ENCODE results near the gene RAB24.

RAB24 gene

DNA sequence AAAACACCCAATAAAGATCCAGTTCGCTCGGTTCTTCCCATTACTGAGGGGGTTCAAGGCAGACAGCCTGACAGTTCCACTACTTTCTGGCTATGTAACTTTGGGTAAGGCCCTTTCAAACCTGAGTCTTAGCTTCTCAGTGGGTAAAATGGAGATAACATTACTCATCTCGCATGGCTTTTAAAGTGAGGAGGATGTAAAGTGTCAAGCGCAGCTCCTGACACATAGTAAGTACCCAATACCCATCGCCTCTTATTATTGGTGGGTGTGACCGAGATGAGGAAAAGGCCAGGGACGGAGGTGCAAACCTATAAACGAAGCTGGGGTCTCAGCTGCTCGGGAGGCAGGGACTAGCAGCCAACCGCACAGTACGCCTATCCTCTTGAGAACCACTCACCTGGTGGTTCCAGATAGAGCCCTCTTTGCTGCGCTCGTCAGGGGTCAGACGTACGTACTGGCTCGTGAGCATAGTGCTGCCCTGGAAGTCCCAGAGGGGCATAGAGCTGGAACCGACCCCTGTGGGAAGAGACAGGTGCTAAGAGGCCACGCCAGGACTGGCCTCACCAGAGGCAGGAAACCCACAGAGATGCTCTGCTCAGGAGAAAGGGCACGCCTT, 47.4 kb upstream of the RAB24 start:
- Histone ChIP-seq H4K20me1 (ENCODE audit: insufficient read depth, low read length) (peaks cover 16% of the 10 kb centered on the region), H3K27ac (ENCODE audit: low read length) (peak overlapping the region; percentile 95), H2AFZ (ENCODE audit: low read depth, low read length) (peak overlapping the region; percentile 91)

DNA sequence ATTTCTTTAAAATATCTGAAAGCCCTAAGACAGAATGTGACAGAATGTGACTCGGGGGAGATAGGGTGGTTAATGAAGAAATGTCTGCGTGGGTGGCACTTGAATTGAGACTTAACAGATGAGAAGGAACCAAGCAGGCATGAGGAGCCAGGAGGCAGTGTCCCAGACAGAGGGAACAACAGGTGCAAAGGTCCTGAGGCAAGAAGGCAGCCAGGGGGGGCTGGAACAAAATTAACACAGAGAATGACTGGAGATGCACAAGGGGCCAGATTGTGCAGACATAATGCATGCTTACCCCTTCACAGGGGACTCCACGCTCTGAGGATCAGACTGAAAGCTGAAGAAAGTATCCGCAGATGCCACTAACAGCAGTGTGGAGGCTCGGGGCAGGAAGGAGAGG, 46.2 kb upstream of the RAB24 start:
- H3K36me3 ChIP-seq (ENCODE audit: insufficient read depth, low read length): peaks cover 40% of the 10 kb centered on the region
- no peaks in the 10 kb centered on the region for H3K9me3 ChIP-seq (ENCODE audit: insufficient read depth, low read length, severe bottlenecking)
- H2AFZ ChIP-seq (ENCODE audit: low read depth, low read length): no peak overlapping the region
- H3K79me2 ChIP-seq (ENCODE audit: insufficient read depth, low read length): peaks cover 64% of the 10 kb centered on the region
- peak overlapping the region; percentile 96 for H3K4me2 ChIP-seq (ENCODE audit: insufficient read depth, low read length)
- peaks cover 44% of the 10 kb centered on the region for H3K4me1 ChIP-seq (ENCODE audit: insufficient read depth, low read length)
- peak overlapping the region in 1 of 2 experiments; percentile 89; a peak in 2 of 4 replicates for H3K4me3 ChIP-seq (ENCODE audit: low read depth in 1 of 2, low read length in 2 of 2)
- no peak for DNase-seq
- H3K27ac ChIP-seq (ENCODE audit: low read length): no peak overlapping the region
- TF ChIP-seq EZH2 (IDR thresholded peaks at IDR 0.05; ENCODE audit: borderline replicate concordance, low read depth, low read length, severe bottlenecking): no peak
- TF ChIP-seq, protein P1, sequence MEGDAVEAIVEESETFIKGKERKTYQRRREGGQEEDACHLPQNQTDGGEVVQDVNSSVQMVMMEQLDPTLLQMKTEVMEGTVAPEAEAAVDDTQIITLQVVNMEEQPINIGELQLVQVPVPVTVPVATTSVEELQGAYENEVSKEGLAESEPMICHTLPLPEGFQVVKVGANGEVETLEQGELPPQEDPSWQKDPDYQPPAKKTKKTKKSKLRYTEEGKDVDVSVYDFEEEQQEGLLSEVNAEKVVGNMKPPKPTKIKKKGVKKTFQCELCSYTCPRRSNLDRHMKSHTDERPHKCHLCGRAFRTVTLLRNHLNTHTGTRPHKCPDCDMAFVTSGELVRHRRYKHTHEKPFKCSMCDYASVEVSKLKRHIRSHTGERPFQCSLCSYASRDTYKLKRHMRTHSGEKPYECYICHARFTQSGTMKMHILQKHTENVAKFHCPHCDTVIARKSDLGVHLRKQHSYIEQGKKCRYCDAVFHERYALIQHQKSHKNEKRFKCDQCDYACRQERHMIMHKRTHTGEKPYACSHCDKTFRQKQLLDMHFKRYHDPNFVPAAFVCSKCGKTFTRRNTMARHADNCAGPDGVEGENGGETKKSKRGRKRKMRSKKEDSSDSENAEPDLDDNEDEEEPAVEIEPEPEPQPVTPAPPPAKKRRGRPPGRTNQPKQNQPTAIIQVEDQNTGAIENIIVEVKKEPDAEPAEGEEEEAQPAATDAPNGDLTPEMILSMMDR (IDR thresholded peaks at IDR 0.05; ENCODE audit: borderline replicate concordance, extremely low read depth, low read length, poor library complexity, severe bottlenecking): no peak
- H4K20me1 ChIP-seq (ENCODE audit: insufficient read depth, low read length): peaks cover 19% of the 10 kb centered on the region
- H3K27me3 ChIP-seq (ENCODE audit: insufficient read depth, low read length, poor library complexity): no peaks in the 10 kb centered on the region
- ATAC-seq (ENCODE audit: insufficient read depth, low read depth): no peak
- peak overlapping the region; percentile 78 for H3K9ac ChIP-seq (ENCODE audit: low read depth, low read length)

More for the DNA sequence above, 47.4 kb upstream of the RAB24 start:
- peaks cover 56% of the 10 kb centered on the region for H3K79me2 ChIP-seq (ENCODE audit: insufficient read depth, low read length)
- H3K4me3 ChIP-seq (ENCODE audit: low read depth in 1 of 2, low read length in 2 of 2): peak overlapping the region; percentile 75 to 89
- no peak for TF ChIP-seq EZH2 (IDR thresholded peaks at IDR 0.05; ENCODE audit: borderline replicate concordance, low read depth, low read length, severe bottlenecking)
- H3K4me2 ChIP-seq (ENCODE audit: insufficient read depth, low read length): peak overlapping the region; percentile 96
- DNase-seq (no peak), ATAC-seq (ENCODE audit: insufficient read depth, low read depth) (no peak)
- peaks cover 44% of the 10 kb centered on the region for H3K4me1 ChIP-seq (ENCODE audit: insufficient read depth, low read length)
- H3K9me3 ChIP-seq (ENCODE audit: insufficient read depth, low read length, severe bottlenecking): no peaks in the 10 kb centered on the region
- peak overlapping the region; percentile 78 for H3K9ac ChIP-seq (ENCODE audit: low read depth, low read length)
- no peaks in the 10 kb centered on the region for H3K27me3 ChIP-seq (ENCODE audit: insufficient read depth, low read length, poor library complexity)
- H3K36me3 ChIP-seq (ENCODE audit: insufficient read depth, low read length): peaks cover 34% of the 10 kb centered on the region

DNA sequence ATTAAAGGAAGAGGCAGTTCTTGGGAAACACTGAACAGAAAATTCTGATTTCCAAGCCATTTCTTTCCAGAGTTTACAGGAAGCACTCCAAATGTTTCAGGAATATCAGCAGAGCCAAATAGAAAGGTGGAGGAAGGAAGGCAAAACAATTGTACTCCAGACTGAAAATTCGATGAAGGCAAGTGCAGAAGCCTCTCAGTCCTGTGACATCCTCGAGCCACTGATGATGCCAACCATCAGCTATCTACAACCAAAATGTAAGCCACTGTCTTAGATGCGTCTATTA, 45.8 kb upstream of the RAB24 start:
- TF ChIP-seq, protein P1 (IDR thresholded peaks at IDR 0.05; ENCODE audit: borderline replicate concordance, extremely low read depth, low read length, poor library complexity, severe bottlenecking): no peak
- no peak for TF ChIP-seq EZH2 (IDR thresholded peaks at IDR 0.05; ENCODE audit: borderline replicate concordance, low read depth, low read length, severe bottlenecking)
- peak overlapping the region; percentile 96 for H3K4me2 ChIP-seq (ENCODE audit: insufficient read depth, low read length)
- no peaks in the 10 kb centered on the region for H3K27me3 ChIP-seq (ENCODE audit: insufficient read depth, low read length, poor library complexity)
- no peak overlapping the region for H2AFZ ChIP-seq (ENCODE audit: low read depth, low read length)
- H3K9ac ChIP-seq (ENCODE audit: low read depth, low read length): no peak overlapping the region
- DNase-seq: no peak
- peaks cover 19% of the 10 kb centered on the region for H4K20me1 ChIP-seq (ENCODE audit: insufficient read depth, low read length)
- no peaks in the 10 kb centered on the region for H3K9me3 ChIP-seq (ENCODE audit: insufficient read depth, low read length, severe bottlenecking)
- peaks cover 67% of the 10 kb centered on the region for H3K79me2 ChIP-seq (ENCODE audit: insufficient read depth, low read length)
- peak overlapping the region in 1 of 2 experiments; percentile 21; a peak in 1 of 4 replicates for H3K4me3 ChIP-seq (ENCODE audit: low read depth in 1 of 2, low read length in 2 of 2)
- H3K4me1 ChIP-seq (ENCODE audit: insufficient read depth, low read length): peaks cover 44% of the 10 kb centered on the region
- ATAC-seq (ENCODE audit: insufficient read depth, low read depth): no peak
- H3K27ac ChIP-seq (ENCODE audit: low read length): no peak overlapping the region
- H3K36me3 ChIP-seq (ENCODE audit: insufficient read depth, low read length): peaks cover 41% of the 10 kb centered on the region

DNA sequence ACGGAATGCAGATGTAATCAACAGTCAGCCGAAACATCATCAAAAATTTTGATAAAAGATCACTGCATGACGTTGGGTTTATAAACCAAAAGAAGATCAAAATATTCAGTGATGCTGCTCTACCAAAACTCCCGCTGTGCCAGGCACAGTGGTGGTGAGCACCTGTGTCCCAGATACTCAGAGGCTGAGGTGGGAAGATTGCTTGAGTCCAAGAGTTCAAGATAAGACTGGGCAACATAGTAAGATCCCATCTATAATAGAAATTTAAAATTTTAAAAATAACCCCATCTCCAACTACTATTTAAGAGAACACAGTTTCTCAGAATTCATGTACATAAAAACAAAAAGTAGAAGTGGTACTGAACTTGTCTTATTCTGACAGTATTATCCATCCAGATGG, 44.2 kb upstream of the RAB24 start:
- Histone ChIP-seq H3K79me2 (ENCODE audit: insufficient read depth, low read length) (peaks cover 79% of the 10 kb centered on the region), H3K27ac (ENCODE audit: low read length) (no peak overlapping the region), H2AFZ (ENCODE audit: low read depth, low read length) (no peak overlapping the region), H3K9me3 (ENCODE audit: insufficient read depth, low read length, severe bottlenecking) (no peaks in the 10 kb centered on the region), H3K4me1 (ENCODE audit: insufficient read depth, low read length) (peaks cover 44% of the 10 kb centered on the region), H3K36me3 (ENCODE audit: insufficient read depth, low read length) (peaks cover 48% of the 10 kb centered on the region), H3K4me3 (ENCODE audit: low read depth in 1 of 2, low read length in 2 of 2) (no peak overlapping the region), H3K27me3 (ENCODE audit: insufficient read depth, low read length, poor library complexity) (no peaks in the 10 kb centered on the region), H4K20me1 (ENCODE audit: insufficient read depth, low read length) (peaks cover 19% of the 10 kb centered on the region), H3K4me2 (ENCODE audit: insufficient read depth, low read length) (peak overlapping the region; percentile 34; the same call in 1 of the 2 replicates), H3K9ac (ENCODE audit: low read depth, low read length) (no peak overlapping the region)
- ATAC-seq (ENCODE audit: insufficient read depth, low read depth) (no peak), DNase-seq (no peak)
- TF ChIP-seq EZH2 (IDR thresholded peaks at IDR 0.05; ENCODE audit: borderline replicate concordance, low read depth, low read length, severe bottlenecking): no peak
- TF ChIP-seq, protein P1 (IDR thresholded peaks at IDR 0.05; ENCODE audit: borderline replicate concordance, extremely low read depth, low read length, poor library complexity, severe bottlenecking): no peak

All from DND-41 (cell line).